NCI-H748 treated with DMSO at 0.1 percent for 48 hours (cell line): ENCODE data around the gene NOTCH3.

Source experiments
- DNase-seq: peaks from one replicate; lab custom pipeline; 2025; lab: John Stamatoyannopoulos, UW

The NOTCH3 gene

DNA sequence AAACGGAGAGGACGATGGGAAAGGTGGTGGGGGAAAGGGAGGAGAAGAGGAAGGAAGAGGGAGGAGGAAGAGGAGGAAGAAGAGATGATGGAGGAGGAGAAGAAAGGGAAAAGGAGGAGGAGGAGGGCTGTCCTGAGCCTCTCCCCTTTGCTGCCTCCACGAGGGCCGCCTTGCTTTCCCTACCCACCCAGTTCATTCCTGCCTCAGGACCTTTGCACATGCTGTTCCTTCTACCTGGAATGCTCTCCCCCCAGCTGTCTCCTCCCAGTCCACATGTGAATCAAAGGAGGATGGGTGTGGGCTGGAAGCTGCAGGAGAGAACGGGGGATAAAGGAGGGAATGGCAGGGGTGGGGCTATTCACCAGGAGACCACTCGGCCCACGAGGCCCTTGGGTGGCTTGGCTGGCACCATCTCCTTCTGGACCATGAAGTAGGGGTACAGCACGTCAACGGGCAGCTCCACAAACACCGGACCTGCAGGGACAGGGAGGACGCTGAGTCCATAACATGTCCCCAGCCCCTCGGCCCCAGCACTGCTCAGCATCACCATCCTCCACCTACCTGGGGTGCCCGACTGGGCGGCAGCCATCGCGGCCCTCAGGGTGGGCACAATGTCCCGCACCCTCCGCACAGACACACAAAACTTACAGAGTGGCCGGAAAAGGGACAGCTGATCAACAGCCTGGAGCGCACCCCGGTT, 78.3 kb downstream of the NOTCH3 start:
- no peak for DNase-seq

DNA sequence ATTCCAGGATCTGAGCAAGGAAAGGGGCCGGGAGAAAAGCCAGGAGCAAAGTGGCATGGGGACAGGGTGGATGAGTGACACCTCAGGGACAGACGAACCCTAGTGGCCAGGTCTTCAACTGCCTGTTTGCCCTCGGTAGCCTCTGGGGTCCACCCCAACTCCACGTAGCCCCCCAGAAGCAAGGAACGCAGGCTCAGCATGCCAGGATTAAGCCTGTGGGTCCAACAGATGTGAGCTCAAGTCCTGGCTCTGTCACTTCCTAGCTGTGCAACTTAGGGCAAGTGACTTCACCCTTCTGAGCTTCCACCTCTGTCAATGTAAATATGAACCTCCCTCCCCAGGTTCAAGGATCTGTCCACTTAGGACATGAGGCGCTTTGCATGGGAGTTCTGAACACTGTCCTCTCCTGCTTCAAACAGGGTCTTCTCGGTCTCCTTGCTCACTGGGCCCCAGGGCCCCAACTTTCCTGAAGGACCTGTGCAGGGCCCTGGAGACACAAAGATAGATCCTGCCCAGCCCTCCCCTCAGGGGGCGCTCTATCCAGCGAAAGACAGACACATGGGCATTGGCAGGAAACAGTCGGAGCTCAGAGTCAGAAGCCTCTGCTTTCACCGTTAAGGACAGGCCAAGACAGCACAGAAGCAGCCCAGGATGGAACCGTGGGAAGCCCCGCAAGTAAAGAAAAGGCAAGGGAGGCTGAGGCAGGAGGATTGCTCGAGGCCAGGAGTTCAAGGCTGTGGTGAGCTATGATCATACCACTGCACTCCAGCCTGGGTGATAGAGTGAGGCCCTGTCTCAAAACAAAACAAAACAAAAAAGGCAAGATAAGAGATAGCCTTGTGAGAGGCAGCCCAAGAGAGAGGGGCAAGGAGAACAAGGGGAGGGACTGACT, 80.4 kb downstream of the NOTCH3 start:
- no peak for DNase-seq

DNA sequence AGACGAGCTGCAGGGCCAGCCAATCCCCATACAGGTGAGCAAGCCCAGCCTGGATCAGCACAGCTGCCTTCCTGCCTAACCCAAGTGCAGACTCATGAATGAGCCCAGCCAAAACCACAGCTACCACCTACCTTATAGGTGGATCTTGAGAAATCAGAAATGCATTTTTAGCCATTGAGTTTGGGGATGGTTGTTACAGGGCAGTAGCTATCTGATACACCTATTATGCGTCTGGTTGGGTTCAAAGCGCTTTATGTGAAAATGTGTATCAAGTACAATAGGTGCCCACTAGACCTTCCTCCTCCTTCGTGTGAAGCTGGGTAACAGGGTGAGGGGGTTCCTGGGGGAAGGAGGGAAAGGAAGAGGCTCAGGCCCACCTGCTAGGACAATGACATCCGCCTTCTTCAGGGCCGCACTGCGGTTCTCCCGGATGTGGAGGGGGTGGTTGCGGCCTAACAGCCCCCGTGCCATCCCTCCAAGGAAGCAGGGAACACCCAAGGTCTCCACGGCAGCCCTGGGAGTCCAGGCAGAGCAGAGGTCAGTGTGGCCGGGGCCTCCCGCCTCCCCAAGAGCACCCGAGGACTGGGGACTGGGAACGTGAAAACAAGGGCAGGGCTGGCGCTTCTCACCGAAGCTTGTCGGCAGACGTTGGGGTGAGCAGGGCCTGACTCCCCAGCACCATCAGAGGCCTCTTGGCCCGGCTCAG, 81.9 kb downstream of the NOTCH3 start:
- no peak for DNase-seq

GRCh38 chr19:15118248-15118647, 82.5 kb downstream of the NOTCH3 start:
- DNase-seq, result no peak

DNA sequence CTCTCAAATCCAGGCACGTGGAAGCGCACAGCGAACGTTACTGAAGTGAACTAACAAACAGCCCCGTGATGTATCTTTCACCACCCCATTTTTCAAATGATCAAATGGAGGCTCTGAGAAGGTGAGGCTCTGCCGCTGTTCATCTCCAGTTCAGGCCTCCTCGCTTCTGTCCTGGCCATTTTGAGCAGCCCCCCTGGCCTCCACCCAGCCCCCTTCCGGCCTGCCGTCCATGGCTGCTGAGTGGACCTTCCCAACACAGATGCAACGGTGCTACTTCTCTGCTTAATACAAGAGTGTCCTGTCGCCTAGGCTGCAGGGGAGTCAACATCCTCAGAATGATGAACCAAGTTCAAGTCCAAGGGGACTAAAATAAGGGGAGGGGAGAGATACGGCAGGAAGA, 83.9 kb downstream of the NOTCH3 start:
- no peak for DNase-seq

DNA sequence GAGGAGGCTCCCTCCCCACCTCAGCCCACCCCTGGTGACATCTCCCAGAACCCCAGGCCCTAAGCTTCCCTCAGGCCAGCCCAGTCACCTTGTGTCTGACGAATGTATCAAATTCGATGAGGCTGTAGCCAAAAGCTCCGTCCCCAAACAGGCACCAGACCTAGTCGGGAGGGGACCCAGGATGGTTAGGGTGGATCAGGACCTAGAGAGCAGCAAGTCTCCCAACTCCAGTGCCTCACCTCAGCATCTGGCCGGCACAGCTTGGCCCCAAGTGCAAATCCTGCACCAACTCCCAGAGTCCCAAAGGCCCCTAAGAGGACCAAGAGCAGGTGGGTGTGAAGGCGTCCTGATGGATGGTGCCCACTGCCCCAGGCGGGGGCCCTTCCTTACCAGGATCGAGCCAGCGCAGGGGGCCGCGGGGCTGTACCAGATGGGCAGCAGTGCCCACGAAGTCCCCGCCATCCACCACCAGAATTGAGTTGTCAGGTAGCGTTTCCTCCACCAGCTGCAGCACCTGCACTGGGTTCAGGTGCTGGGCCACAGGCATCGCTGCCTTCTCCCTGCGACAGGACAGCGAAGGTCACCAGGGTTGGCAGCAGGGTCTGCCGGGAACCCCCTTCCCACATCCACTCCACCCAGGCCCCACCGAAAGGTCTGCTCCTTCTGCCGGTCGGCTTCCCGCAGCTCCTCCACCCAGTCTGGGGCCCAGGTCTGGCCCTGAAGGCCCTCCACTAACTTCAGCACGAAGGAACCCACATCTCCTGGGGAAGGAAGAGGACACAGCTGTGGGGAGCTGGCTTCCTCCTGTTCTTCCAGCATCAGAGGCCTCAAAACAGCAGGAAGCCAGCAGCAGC, 84.8 kb downstream of the NOTCH3 start:
- DNase-seq, result no peak

DNA sequence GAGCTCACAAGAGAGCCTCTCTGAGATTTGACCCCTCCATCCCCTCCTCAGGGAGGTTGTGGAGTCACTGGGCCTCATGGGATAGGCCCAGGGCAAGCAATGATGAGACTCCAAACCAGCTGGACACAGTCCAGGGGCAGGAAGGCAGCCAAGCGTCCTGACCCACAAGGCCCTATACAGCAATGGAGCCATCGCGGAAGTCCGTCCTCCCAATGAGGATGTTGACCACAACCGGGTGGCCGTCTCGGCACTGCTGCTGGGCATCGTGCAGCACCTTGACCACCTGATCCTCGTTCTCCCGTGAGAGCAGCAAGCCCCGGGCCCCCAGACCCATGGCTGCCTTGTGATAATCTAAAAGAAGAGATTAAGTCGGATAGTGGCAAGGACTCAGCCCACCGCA, 85.7 kb downstream of the NOTCH3 start:
- no peak for DNase-seq

- no peak for DNase-seq
Observed at GRCh38 chr19:15114153-15114540, 86.6 kb downstream of the NOTCH3 start.

DNA sequence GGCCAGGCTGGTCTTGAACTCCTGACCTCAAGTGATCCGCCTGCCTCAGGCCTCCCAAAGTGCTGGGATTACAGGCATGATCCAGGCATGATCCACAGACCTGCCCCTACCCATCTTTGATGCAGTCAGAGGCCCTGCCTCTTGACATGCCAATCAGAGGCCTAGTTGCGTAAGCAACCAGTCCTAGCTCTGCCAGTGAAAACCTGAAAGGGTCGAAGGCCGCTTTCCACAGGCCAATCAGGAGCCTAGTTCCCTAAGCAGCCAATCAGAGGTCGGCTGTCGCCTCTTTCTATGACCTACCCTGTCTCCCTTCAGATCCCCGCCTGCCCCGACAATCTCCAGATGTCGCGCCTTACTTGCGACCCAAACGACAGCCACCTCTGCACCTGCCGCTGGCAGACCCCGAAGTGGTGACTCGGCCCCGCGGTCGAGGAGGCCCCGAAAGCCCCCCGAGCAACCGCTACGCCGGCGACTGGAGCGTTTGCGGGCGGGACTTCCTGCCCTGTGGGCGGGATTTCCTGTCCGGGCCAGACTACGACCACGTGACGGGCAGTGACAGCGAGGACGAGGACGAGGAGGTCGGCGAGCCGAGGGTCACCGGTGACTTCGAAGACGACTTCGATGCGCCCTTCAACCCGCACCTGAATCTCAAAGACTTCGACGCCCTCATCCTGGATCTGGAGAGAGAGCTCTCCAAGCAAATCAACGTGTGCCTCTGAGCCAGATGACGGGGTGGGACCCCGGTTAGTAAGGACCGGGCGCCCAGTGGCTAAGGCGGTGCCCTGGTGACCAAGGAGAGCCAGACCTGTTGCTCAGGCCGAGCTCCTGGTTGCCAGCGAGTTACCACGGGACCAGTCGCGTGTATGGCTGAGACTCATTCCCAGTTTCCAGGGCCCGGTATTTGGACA, 87.3 kb downstream of the NOTCH3 start:
- no peak for DNase-seq

DNA sequence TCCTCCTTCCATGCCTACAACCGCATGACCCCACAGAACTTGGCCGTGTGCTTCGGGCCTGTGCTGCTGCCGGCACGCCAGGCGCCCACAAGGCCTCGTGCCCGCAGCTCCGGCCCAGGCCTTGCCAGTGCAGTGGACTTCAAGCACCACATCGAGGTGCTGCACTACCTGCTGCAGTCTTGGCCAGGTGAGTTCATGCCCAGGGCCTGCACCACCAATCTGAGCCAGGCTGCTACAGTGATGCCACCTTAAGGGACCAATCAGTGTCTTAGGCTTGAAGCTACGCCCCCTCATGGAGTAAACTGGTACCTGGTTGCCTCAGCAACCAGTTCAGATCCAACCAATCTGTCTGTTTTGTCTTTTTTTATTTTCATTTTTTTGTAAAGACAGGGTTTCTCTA, 88.4 kb downstream of the NOTCH3 start:
- no peak for DNase-seq

DNA sequence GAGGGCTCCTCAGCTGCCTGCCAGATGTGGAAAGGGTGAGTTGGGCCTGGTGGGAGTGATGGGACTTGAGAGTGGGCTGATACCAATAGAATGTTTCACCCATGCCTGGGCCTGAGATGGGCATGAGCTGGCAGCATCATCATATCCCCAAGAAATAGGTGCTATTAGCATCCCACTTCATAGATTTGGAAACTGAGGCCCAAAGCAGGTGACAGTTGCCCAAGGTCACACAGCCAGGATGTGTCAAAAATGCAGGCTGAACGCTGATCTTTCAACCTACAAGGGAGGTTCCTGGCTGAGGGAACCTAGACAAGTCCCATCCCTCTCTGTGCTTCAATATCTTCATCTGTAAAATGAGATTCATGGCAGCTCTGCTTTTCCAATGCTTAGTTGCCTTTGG, 89.0 kb downstream of the NOTCH3 start:
- DNase-seq, result no peak

DNA sequence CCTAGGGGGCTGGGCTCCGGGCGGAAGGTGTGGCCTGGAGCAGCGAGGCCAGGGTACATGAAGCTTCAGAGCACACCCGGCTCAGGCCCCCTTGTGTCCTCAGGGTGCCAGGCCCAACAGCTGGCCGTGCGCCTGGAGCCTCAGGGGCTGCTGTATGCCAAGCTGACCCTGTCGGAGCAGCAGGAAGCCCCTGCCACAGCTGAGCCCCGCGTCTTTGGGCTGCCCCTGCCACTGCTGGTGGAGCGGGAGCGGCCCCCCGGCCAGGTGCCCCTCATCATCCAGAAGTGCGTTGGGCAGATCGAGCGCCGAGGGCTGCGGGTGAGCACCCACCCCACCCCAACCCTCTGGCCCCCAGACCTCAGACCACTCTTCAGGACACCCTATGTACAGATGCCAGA, 90.4 kb downstream of the NOTCH3 start:
- DNase-seq, result no peak

- no peak for DNase-seq
Observed at GRCh38 chr19:15109768-15110417, 90.9 kb downstream of the NOTCH3 start.
